Smooth muscle cell (in vitro differentiated cells): ENCODE results near the gene RPS24. TPM values are rescaled to one million over a fixed set of nuclear protein-coding genes. Genes with fewer than 3 reads are reported as not detected.

ENCODE experiments used
- DNase-seq: peaks from one replicate; lab custom pipeline; 2025; ENCODE audit not compliant: unreplicated experiment; lab: John Stamatoyannopoulos, UW
- H2AFZ ChIP-seq: fragments of 200-600 bp; sonication (generic); 2 replicates; pipeline ENCODE4 v1.6.0; 2016; ENCODE audit warnings: antibody characterized with exemption, low read depth, mild to moderate bottlenecking
- H3F3A ChIP-seq: fragments of 200-600 bp; sonication (generic); 2 replicates; pipeline ENCODE4 v1.6.0; 2017; ENCODE audit warnings: antibody characterized with exemption, low read depth
- H3K27ac ChIP-seq: fragments of 200-600 bp; sonication (generic); 2 replicates; pipeline ENCODE4 v1.5.1; 2016; ENCODE audit warnings: low read depth, mild to moderate bottlenecking
- H3K27me3 ChIP-seq: fragments of 200-600 bp; sonication (generic); 2 replicates; pipeline ENCODE4 v1.6.1; 2016; ENCODE audit warnings: low read depth, mild to moderate bottlenecking
- H3K36me3 ChIP-seq: fragments of 200-600 bp; sonication (generic); 2 replicates; pipeline ENCODE4 v1.5.1; 2016; ENCODE audit warnings: low read depth
- H3K4me1 ChIP-seq: fragments of 200-600 bp; sonication (generic); 2 replicates; pipeline ENCODE4 v1.5.1; 2016; ENCODE audit warnings: low read depth
- H3K4me2 ChIP-seq: fragments of 200-600 bp; sonication (generic); 2 replicates; pipeline ENCODE4 v1.6.0; 2016; ENCODE audit warnings: mild to moderate bottlenecking
- H3K4me3 ChIP-seq: fragments of 200-600 bp; sonication (generic); 2 replicates; pipeline ENCODE4 v1.5.1; 2016; ENCODE audit warnings: mild to moderate bottlenecking
- H3K79me2 ChIP-seq: fragments of 200-600 bp; sonication (generic); 2 replicates; pipeline ENCODE4 v1.6.0; 2016; ENCODE audit warnings: low read depth, mild to moderate bottlenecking
- H3K9ac ChIP-seq: fragments of 200-600 bp; sonication (generic); 2 replicates; pipeline ENCODE4 v1.6.0; 2016; ENCODE audit warnings: low read depth
- H3K9me3 ChIP-seq: fragments of 200-600 bp; sonication (generic); replicated peaks from 2 replicates; pipeline ENCODE4 v1.5.1; 2016; ENCODE audit warnings: low read depth
- H4K20me1 ChIP-seq: fragments of 200-600 bp; sonication (generic); 2 replicates; pipeline ENCODE4 v1.6.0; 2016; ENCODE audit warnings: low read depth
- CTCF ChIP-seq: fragments of 200-600 bp; sonication (generic); IDR thresholded peaks from 2 replicates; pipeline ENCODE4 v1.5.1; 2017; ENCODE audit warnings: borderline replicate concordance, mild to moderate bottlenecking, antibody characterized with exemption; ENCODE audit not compliant: insufficient read depth, poor library complexity, severe bottlenecking
- WGBS: methylation state at CpG from one replicate; pipeline ENCODE4 v1.1.7; 2016; ENCODE audit warnings: low lambda C conversion rate; 5-methylcytosine and 5-hydroxymethylcytosine counted together
- polyA plus RNA-seq: library from polyadenylated mRNA; unstranded; fragments of >200 nt; fragmentation: Nextera tagmentation; extraction: Ambion mirVana; gene quantifications from 2 replicates; pipeline ENCODE4 v1.2.1, GENCODE V29; 2016
- total RNA-seq: library from RNA; depleted of rRNA; stranded (reverse); fragments of >200 nt; gene quantifications from 2 replicates; pipeline ENCODE4 v1.2.3, GENCODE V29; 2014

The RPS24 gene
- total and polyA plus RNA-seq, 2 experiments from 2014 or later, result 407 to 2,109 TPM

GRCh38 chr10:78038791-78039547 is 5.3 kb downstream of the RPS24 start:
- TF ChIP-seq CTCF, result no peak
- Histone ChIP-seq H3K27ac (no peak overlapping the region), H3K9ac (no peak overlapping the region), H3K79me2 (peaks cover 45% of the 10 kb centered on the region), H3K4me1 (peaks cover 26% of the 10 kb centered on the region), H3K27me3 (no peaks in the 10 kb centered on the region), H3K4me2 (no peak overlapping the region), H3K36me3 (peaks cover 13% of the 10 kb centered on the region), H3F3A (peaks cover 27% of the 10 kb centered on the region), H2AFZ (no peak overlapping the region), H3K9me3 (no peaks in the 10 kb centered on the region), H3K4me3 (no peak overlapping the region), H4K20me1 (peaks cover 97% of the 10 kb centered on the region)
- WGBS, result 94% methylated on average over 5 of the region's 5 CpGs
- no peak for DNase-seq

GRCh38 chr10:78039743-78040142 is 6.1 kb downstream of the RPS24 start:
- TF ChIP-seq CTCF, result no peak
- no peaks in the 10 kb centered on the region for H3K27me3 ChIP-seq
- no peak for DNase-seq
- H3K9ac ChIP-seq, result no peak overlapping the region
- WGBS, result 92% methylated on average over 3 of the region's 3 CpGs
- peaks cover 31% of the 10 kb centered on the region for H3F3A ChIP-seq
- peaks cover 93% of the 10 kb centered on the region for H4K20me1 ChIP-seq
- H3K4me2 ChIP-seq, result no peak overlapping the region
- no peak overlapping the region for H3K4me3 ChIP-seq
- H3K27ac ChIP-seq, result no peak overlapping the region
- H3K36me3 ChIP-seq, result peaks cover 13% of the 10 kb centered on the region
- peaks cover 37% of the 10 kb centered on the region for H3K79me2 ChIP-seq
- peaks cover 22% of the 10 kb centered on the region for H3K4me1 ChIP-seq
- H3K9me3 ChIP-seq, result no peaks in the 10 kb centered on the region
- H2AFZ ChIP-seq, result no peak overlapping the region

GRCh38 chr10:78041170-78042057 is 7.8 kb downstream of the RPS24 start:
- Histone ChIP-seq H3K9me3 (no peaks in the 10 kb centered on the region), H3K79me2 (peaks cover 21% of the 10 kb centered on the region), H2AFZ (no peak overlapping the region), H3K4me2 (no peak overlapping the region), H3K4me1 (peaks cover 6% of the 10 kb centered on the region), H3F3A (peaks cover 31% of the 10 kb centered on the region), H3K27ac (no peak overlapping the region), H3K27me3 (no peaks in the 10 kb centered on the region), H3K4me3 (no peak overlapping the region), H4K20me1 (peaks cover 77% of the 10 kb centered on the region), H3K9ac (no peak overlapping the region), H3K36me3 (peaks cover 13% of the 10 kb centered on the region)
- WGBS, result 92% methylated on average over 5 of the region's 5 CpGs
- TF ChIP-seq CTCF, result no peak
- no peak for DNase-seq
